ENCODE results near the gene SLC2A10.

Gene SLC2A10

DNA sequence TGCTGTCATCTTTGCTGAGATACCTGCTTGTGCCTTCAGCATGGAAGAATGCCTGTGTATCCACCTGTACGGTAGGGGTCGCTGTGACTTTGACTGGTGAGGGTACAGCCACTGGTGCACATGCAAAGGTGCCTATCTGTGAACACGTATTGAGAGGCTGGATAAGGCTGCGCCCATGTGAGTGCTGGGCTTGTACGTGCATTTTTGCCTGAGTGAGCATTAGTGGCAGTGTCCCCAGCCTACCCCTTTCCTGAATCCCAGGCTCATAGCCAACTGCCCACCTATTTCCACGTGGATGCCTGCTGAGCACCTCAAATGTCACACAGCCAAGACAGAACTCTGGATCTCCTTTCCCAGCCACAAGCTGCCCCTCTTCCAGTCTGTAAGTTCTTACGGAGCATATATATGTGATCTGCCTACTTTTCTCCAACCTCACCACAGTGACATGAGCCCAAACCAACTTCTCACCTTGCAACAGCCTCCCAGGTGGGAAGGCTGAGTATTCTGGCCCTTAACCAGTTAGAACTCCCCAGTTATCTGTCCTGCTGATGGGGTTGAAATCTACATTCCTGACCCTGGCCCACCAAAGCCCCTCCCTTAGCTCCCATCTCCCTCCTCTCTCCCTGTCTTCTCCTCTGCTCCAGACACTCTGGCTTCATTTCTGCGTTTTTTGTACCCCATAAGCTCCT lies 1.1 kb upstream of the SLC2A10 start:
- H3K4me3 ChIP-seq (ENCODE audit: low read depth, low read length): no peak overlapping the region
- no peak for TF ChIP-seq CTCF (IDR thresholded peaks at IDR 0.05; ENCODE audit: low read depth, low read length)

DNA sequence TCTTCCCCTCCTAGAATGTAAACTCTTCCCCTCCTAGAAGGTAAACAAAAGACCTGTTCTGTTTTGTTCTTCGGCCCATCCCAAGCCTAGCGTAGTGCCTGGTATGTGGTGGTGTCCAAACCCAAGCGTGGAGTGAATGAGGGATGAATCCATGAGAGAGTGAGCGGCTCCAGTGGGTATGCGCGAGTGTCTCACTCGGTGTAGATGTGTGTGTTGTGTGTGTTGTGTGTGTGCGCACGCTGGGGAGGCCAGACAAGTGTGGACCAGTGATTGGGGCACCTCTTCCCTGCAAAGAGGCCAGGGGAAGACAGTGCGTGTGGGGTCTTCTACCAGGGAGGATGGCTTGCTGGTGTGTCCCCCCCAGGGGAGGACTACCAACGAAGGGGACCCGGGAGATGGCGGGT lies 392 bp upstream of the SLC2A10 start:
- no peak for TF ChIP-seq CTCF (IDR thresholded peaks at IDR 0.05; ENCODE audit: low read depth, low read length)
- H3K4me3 ChIP-seq (ENCODE audit: low read depth, low read length): peak overlapping the region; percentile 78

DNA sequence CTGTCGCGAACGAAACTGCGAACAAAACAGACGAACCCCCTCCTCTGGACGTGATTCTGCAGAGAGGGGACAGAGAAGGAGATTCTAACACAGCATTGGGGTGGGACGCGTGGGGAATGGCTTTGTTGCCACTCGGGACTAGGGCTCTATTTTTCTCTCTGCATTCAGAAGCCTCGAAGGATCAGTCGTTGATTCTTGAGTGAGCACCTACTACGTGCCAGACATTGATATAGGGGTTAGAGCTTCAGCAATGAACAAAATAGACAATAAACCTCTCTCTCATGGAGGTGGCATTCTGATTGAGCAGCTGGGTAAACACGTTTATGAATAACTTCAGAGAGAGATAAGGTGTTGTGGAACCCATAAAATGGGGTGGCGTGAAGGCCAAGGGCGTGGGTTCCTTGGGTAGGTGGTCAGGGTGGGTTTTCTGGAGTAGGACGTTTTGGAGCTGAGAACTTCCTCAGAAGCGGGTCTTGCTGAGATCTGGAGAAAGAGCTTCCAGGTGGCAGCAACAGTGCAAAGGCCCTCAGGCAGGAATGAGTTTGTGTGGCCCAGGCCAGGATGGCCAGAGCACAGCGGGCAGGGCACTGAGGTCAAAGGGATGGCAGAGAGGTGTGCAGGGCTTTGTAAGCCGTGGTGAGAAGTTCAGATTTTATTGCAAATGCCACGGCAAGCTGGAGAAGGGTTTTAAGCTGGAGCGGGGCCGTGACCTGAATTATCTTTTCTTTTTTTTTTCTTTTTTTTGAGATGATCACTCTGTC lies 884 bp downstream of the SLC2A10 start:
- TF ChIP-seq CTCF (IDR thresholded peaks at IDR 0.05; ENCODE audit: low read depth, low read length): no peak
- H3K4me3 ChIP-seq (ENCODE audit: low read depth, low read length): peak overlapping the region; percentile 78

GRCh38 chr20:46712056-46712636 lies 2.7 kb downstream of the SLC2A10 start:
- no peak for TF ChIP-seq CTCF (IDR thresholded peaks at IDR 0.05; ENCODE audit: low read depth, low read length)

GRCh38 chr20:46713957-46714834 lies 4.7 kb downstream of the SLC2A10 start:
- H3K4me3 ChIP-seq (ENCODE audit: low read depth, low read length): no peak overlapping the region
- no peak for TF ChIP-seq CTCF (IDR thresholded peaks at IDR 0.05; ENCODE audit: low read depth, low read length)

More at GRCh38 chr20:46712056-46712636, 2.7 kb downstream of the SLC2A10 start:
- H3K4me3 ChIP-seq (ENCODE audit: low read depth, low read length): no peak overlapping the region

- TF ChIP-seq CTCF (IDR thresholded peaks at IDR 0.05; ENCODE audit: low read depth, low read length): no peak
- no peak overlapping the region for H3K4me3 ChIP-seq (ENCODE audit: low read depth, low read length)
These were observed 5.9 kb downstream of the SLC2A10 start for GRCh38 chr20:46715292-46715756.

Measured in WI38 (cell line).